ENCODE data around the gene SHOC1.
"Not testable (repeated sequence)": the region's sequence is repeated elsewhere in the genome, so short reads cannot be mapped to it uniquely, and the experiment has no call there.

Gene SHOC1

GRCh38 chr9:111805262-111805661 is 10.5 kb upstream of the SHOC1 start:
- DNase-seq (ENCODE audit: low spot score): no peak

GRCh38 chr9:111804636-111805035 is 9.9 kb upstream of the SHOC1 start:
- DNase-seq (ENCODE audit: low spot score): no peak

GRCh38 chr9:111803924-111804323 is 9.2 kb upstream of the SHOC1 start:
- DNase-seq (ENCODE audit: low spot score): no peak

DNA sequence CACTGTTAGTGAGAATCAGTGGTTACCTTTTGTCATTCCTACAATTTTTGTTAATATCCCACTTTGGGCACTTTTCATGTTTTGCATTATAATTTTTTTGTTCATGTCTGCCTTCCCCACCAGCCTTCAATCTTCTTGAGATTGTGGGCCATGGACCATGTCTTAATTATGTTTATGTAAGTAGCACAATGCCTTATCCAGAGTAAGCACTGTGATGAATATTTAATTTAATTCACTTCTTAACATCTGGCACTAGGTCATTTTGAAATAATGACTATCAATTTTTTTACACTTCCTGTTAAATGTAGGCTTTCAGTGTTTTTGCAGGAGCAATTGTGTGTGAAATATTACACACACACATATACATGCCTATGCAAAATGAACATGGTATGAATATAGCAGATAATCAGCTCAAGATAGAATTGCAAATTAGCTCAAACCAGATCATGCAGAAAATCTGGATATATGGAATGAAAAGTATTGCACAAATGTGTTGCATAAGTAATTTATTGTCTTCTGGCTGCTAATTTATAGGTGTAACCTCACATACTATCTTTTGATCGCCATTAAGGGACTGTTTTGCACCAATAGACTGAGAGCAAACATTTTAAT is 5.3 kb upstream of the SHOC1 start:
- DNase-seq (ENCODE audit: low spot score): no peak

- no peak for DNase-seq (ENCODE audit: low spot score)
Measured at GRCh38 chr9:111799506-111799905, 4.8 kb upstream of the SHOC1 start.

DNA sequence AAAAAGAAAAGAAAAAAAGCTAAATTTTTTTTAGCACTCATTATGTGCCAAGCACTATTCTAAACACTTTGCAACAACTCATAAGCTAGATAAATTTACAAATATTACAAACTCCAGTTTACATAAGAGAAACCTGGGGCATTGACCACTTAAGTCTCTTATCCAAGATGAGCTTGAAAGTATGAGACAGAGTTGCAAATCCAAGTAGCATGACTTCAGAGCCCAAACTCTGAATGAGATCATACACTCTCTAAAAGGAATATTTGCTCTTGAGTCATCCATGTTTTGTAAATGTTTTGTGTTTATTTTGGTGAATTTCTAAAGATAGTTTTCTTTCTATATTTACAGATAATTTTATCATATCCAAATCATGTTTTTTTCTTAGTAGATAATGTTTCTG is 4.0 kb upstream of the SHOC1 start:
- DNase-seq (ENCODE audit: low spot score): peak; percentile 22

DNA sequence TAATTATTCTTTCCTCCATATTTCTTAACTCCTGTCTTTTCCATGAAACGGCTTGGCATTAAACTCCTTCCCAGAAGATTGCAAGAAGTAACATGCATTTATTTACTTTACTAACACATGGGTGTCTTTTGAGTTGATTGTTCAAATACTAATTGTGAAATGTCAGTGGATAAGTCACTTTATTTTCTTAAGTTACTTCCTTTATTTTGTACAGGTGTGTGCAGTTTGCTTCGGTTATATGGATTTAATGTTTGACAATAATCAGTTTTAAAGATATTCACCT is 761 bp upstream of the SHOC1 start:
- no peak for DNase-seq (ENCODE audit: low spot score)

DNA sequence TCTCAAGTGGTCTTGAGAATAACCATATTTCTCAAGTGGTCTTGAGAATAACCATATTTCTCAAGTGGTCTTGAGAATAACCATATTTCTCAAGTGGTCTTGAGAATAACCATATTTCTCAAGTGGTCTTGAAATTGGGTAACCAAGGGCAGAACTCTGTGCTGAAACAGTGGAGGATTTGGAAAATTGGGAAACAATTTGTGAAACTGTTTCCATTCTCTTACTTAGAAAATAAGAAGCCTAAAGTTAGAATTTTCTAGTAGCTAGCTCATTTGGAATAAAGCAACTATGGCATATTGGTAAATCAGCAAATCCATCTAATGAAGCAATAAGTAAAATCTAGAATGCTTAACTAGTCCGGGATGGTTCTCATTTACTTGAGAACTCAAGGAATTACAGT is 2.9 kb downstream of the SHOC1 start:
- DNase-seq (ENCODE audit: low spot score): not testable (repeated sequence)

- DNase-seq (ENCODE audit: low spot score): no peak
Measured at GRCh38 chr9:111789881-111790280, 4.9 kb downstream of the SHOC1 start.

DNA sequence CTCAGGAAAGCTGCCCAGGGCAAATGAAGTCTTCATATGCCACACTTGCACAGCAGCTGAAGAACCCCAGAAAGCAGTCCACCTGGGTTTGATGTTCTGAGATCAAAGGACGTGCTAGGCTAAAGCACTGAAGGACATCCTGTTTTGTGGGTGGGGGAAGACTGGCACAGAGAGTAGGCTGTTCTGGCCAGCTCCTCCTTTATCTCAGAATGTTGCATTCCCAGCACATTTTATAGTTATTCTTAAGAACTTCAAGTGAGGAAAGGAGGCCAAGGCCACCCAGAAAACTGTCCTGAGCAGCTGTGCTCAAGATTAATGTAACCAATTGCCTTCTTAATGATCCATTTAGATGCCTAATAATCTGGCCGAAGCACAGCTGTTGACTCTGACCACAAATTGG is 10.9 kb downstream of the SHOC1 start:
- DNase-seq (ENCODE audit: low spot score): no peak

DNA sequence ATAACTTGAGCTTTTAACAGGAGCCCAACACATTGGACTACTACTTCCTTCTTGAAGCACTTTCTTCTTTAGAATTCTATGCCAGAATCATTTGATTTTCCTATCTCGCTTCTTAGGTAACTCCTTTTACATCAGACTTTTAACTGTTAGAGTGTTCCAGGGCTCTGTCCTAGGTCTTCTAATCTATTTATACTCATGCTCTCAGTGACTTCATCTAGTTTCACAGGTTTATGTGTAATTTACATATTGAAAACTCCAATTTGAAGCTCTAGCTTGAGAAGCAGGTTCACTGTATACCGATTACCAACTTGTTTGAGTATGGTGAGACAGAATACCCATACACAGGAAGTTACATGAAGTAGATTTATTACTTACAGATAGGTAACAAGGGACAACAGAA is 11.3 kb downstream of the SHOC1 start:
- no peak for DNase-seq (ENCODE audit: low spot score)

DNA sequence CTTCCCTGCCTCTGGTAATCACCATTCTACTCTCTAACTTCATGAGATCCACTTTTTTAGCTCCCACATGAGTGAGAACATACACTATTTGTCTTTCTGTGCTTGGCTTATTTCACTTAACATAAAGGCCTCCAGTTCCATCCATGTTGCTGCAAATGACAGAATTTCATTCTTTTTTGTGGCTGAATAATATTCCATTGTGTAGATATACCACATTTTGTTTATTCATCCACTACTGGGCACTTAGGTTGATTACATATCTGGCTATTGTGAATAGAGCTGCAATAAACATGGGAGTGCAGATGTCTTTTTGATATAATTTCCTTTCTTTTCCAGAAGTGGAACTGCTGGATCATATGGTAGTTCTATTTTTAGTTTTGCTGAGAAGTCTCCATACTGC is 28.7 kb downstream of the SHOC1 start:
- DNase-seq (ENCODE audit: low spot score): no peak

GRCh38 chr9:111762556-111762955 is 32.2 kb downstream of the SHOC1 start:
- no peak for DNase-seq (ENCODE audit: low spot score)

GRCh38 chr9:111759762-111760639 is 34.7 kb downstream of the SHOC1 start:
- DNase-seq (ENCODE audit: low spot score): peak; percentile 75

GRCh38 chr9:111754800-111755199 is 39.9 kb downstream of the SHOC1 start:
- DNase-seq (ENCODE audit: low spot score): no peak

DNA sequence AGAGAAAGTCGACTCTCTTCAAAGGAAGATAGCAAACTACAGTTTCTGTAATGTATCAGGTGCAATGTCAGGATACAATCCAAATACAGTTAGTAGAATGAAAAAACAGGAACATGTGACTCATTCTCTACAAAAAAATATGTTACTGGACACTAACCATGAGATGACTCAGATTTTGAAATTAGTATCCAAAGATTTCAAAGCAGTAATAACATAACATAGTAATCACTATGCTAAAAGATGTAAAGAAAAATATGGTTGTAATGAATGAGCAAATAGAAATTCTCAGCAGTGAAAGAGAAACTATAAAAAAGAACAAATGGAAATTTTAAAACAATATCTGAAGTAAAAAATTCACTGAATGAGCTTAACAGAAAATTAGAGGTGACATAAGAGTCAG is 42.3 kb downstream of the SHOC1 start:
- DNase-seq (ENCODE audit: low spot score): no peak

All from GM03348 (cell line).